Measurements from ENCODE around the gene SHISAL2B.

Gene SHISAL2B

DNA sequence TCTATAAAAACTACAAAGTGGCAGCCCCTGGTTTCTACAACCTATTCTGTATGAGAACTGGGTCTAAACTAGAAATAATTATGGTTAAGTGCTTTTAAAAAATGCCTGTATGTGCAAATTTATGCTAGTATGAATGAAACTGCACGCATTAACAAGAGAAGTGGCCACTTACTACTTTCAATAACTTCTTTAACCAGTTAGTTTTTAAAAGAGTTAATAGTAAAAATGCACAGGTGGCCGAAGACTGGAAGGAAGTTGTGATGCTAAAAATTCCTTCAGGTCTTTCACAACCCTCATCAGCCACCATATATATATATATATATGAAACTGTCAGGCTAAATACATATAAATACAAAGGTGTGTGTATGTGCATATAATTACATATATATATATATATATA is 36.8 kb downstream of the SHISAL2B start:
- H3K9me3 ChIP-seq (ENCODE audit: severe bottlenecking) = no peaks in the 10 kb centered on the region
- no peak for DNase-seq (ENCODE audit: low spot score)
- no peak overlapping the region for H3K27ac ChIP-seq (ENCODE audit: poor library complexity, severe bottlenecking)
- H3K4me1 ChIP-seq (ENCODE audit: insufficient read depth, poor library complexity, severe bottlenecking) = no peaks in the 10 kb centered on the region
- ATAC-seq (ENCODE audit: low read depth) = no peak
- no peak overlapping the region for H3K4me3 ChIP-seq (ENCODE audit: severe bottlenecking)
- H3K36me3 ChIP-seq (ENCODE audit: low read depth) = peaks cover 71% of the 10 kb centered on the region
- no peaks in the 10 kb centered on the region for H3K27me3 ChIP-seq (ENCODE audit: insufficient read depth, poor library complexity, severe bottlenecking)
- no peak for TF ChIP-seq CTCF (IDR thresholded peaks at IDR 0.05; ENCODE audit: poor library complexity, severe bottlenecking)

DNA sequence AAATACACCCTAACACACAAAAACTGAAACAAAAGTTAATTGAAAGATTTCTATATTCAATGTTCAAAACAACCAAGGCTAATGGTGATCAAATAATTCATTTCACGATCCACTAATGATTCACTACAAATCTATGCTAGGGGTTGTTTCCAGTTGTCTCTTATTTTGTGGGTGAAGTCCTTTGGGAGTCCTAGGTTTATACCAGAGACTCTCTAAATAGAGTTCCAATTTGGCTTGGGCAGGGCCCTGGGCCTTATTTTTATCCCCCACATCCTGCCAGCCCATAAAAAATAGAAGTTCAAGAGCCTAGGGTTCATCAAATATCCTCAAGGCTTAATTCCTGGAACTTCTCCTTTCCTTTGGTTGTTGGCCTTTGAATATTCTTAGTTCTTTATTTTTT is 52.1 kb downstream of the SHISAL2B start:
- Histone ChIP-seq H3K4me3 (ENCODE audit: severe bottlenecking) (no peak overlapping the region), H3K27ac (ENCODE audit: poor library complexity, severe bottlenecking) (no peak overlapping the region), H3K4me1 (ENCODE audit: insufficient read depth, poor library complexity, severe bottlenecking) (no peaks in the 10 kb centered on the region), H3K9me3 (ENCODE audit: severe bottlenecking) (no peaks in the 10 kb centered on the region), H3K27me3 (ENCODE audit: insufficient read depth, poor library complexity, severe bottlenecking) (no peaks in the 10 kb centered on the region), H3K36me3 (ENCODE audit: low read depth) (peaks cover 54% of the 10 kb centered on the region)
- TF ChIP-seq CTCF (IDR thresholded peaks at IDR 0.05; ENCODE audit: poor library complexity, severe bottlenecking) = no peak
- no peak for DNase-seq (ENCODE audit: low spot score)
- ATAC-seq (ENCODE audit: low read depth) = no peak

- DNase-seq (ENCODE audit: low spot score) = no peak
Measured at GRCh38 chr5:64742821-64743220, 52.5 kb downstream of the SHISAL2B start.

GRCh38 chr5:64744914-64745313 is 54.6 kb downstream of the SHISAL2B start:
- Histone ChIP-seq H3K9me3 (ENCODE audit: severe bottlenecking) (no peaks in the 10 kb centered on the region), H3K27me3 (ENCODE audit: insufficient read depth, poor library complexity, severe bottlenecking) (no peaks in the 10 kb centered on the region), H3K36me3 (ENCODE audit: low read depth) (peaks cover 39% of the 10 kb centered on the region), H3K27ac (ENCODE audit: poor library complexity, severe bottlenecking) (no peak overlapping the region), H3K4me1 (ENCODE audit: insufficient read depth, poor library complexity, severe bottlenecking) (no peaks in the 10 kb centered on the region), H3K4me3 (ENCODE audit: severe bottlenecking) (no peak overlapping the region)
- DNase-seq (ENCODE audit: low spot score) = no peak
- no peak for ATAC-seq (ENCODE audit: low read depth)
- no peak for TF ChIP-seq CTCF (IDR thresholded peaks at IDR 0.05; ENCODE audit: poor library complexity, severe bottlenecking)

More at GRCh38 chr5:64742821-64743220, 52.5 kb downstream of the SHISAL2B start:
- ATAC-seq (ENCODE audit: low read depth) = no peak
- Histone ChIP-seq H3K36me3 (ENCODE audit: low read depth) (peaks cover 51% of the 10 kb centered on the region), H3K27me3 (ENCODE audit: insufficient read depth, poor library complexity, severe bottlenecking) (no peaks in the 10 kb centered on the region), H3K4me3 (ENCODE audit: severe bottlenecking) (no peak overlapping the region), H3K9me3 (ENCODE audit: severe bottlenecking) (no peaks in the 10 kb centered on the region), H3K4me1 (ENCODE audit: insufficient read depth, poor library complexity, severe bottlenecking) (no peaks in the 10 kb centered on the region), H3K27ac (ENCODE audit: poor library complexity, severe bottlenecking) (no peak overlapping the region)
- TF ChIP-seq CTCF (IDR thresholded peaks at IDR 0.05; ENCODE audit: poor library complexity, severe bottlenecking) = no peak

DNA sequence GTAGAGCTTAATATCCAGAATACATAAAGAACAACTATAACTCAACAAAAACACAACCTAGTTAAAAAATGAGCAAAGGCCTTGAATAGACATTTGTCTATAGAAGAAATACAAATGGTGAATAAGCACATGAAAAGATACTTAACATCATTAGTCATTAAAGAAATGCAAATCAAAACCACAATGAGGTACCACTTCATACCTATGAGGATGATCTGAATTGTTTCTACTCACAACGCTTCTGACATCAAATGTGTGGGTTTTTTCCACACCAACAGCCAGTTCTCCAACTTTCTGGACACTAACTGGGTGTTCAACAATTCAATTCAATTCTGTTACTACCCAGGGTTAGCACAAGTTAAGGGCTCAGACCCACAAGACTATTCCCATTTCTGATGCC is 56.1 kb downstream of the SHISAL2B start:
- Histone ChIP-seq H3K9me3 (ENCODE audit: severe bottlenecking) (no peaks in the 10 kb centered on the region), H3K27ac (ENCODE audit: poor library complexity, severe bottlenecking) (no peak overlapping the region), H3K36me3 (ENCODE audit: low read depth) (peaks cover 29% of the 10 kb centered on the region), H3K27me3 (ENCODE audit: insufficient read depth, poor library complexity, severe bottlenecking) (no peaks in the 10 kb centered on the region), H3K4me1 (ENCODE audit: insufficient read depth, poor library complexity, severe bottlenecking) (no peaks in the 10 kb centered on the region), H3K4me3 (ENCODE audit: severe bottlenecking) (no peak overlapping the region)
- no peak for TF ChIP-seq CTCF (IDR thresholded peaks at IDR 0.05; ENCODE audit: poor library complexity, severe bottlenecking)
- no peak for ATAC-seq (ENCODE audit: low read depth)
- DNase-seq (ENCODE audit: low spot score) = no peak

All from RWPE2 (cell line).